GM21526 (cell line): ENCODE measurements around the gene KIF11.
"Not testable (repeated sequence)": the region's sequence is repeated elsewhere in the genome, so short reads cannot be mapped to it uniquely, and the experiment has no call there.

Source experiments
- ATAC-seq: cut with Tn5 transposase; IDR thresholded peaks from one replicate; pipeline ENCODE4 v1.9.1; 2021; ENCODE audit warnings: moderate library complexity; ENCODE audit not compliant: unreplicated experiment, low FRiP score

KIF11 gene

GRCh38 chr10:92592761-92593618 lies at the start of gene KIF11:
Gene KIF11, plus strand, starts transcription at chr10:92593130. Its CDS starts 246 bp downstream, at chr10:92593376.
- peak; percentile 64 for ATAC-seq

- no peak for ATAC-seq
Measured at GRCh38 chr10:92544296-92544695, 48.6 kb upstream of the KIF11 start.

GRCh38 chr10:92545556-92545955 lies 47.4 kb upstream of the KIF11 start:
- no peak for ATAC-seq

- ATAC-seq = no peak
Measured at GRCh38 chr10:92547676-92548075, 45.3 kb upstream of the KIF11 start.

GRCh38 chr10:92550924-92551323 lies 42.0 kb upstream of the KIF11 start:
- ATAC-seq = no peak

GRCh38 chr10:92552310-92552709 lies 40.6 kb upstream of the KIF11 start:
- no peak for ATAC-seq

GRCh38 chr10:92553959-92554358 lies 39.0 kb upstream of the KIF11 start:
- no peak for ATAC-seq

- no peak for ATAC-seq
Measured at GRCh38 chr10:92559046-92559445, 33.9 kb upstream of the KIF11 start.

- no peak for ATAC-seq
Measured at GRCh38 chr10:92562424-92562823, 30.5 kb upstream of the KIF11 start.

GRCh38 chr10:92567952-92568600 lies 24.9 kb upstream of the KIF11 start:
- ATAC-seq = peak; percentile 56

GRCh38 chr10:92569071-92569470 lies 23.9 kb upstream of the KIF11 start:
- no peak for ATAC-seq

GRCh38 chr10:92569663-92570062 lies 23.3 kb upstream of the KIF11 start:
- not testable (repeated sequence) for ATAC-seq

- ATAC-seq = no peak
Measured at GRCh38 chr10:92571649-92572048, 21.3 kb upstream of the KIF11 start.

GRCh38 chr10:92572362-92573090 lies 20.4 kb upstream of the KIF11 start:
- no peak for ATAC-seq

GRCh38 chr10:92573091-92573797 lies 19.7 kb upstream of the KIF11 start:
- peak; percentile 22 for ATAC-seq

GRCh38 chr10:92573798-92574547 lies 19.0 kb upstream of the KIF11 start, which contains the start of gene IDE:
Gene IDE, minus strand, starts transcription at chr10:92574093. Its CDS starts 74 bp downstream, at chr10:92574019.
- peak; percentile 61 for ATAC-seq

GRCh38 chr10:92574548-92575261 lies 18.2 kb upstream of the KIF11 start:
- no peak for ATAC-seq

- ATAC-seq = no peak
Measured at GRCh38 chr10:92575961-92576360, 17.0 kb upstream of the KIF11 start.

- not testable (repeated sequence) for ATAC-seq
Measured at GRCh38 chr10:92582347-92582746, 10.6 kb upstream of the KIF11 start.
